ENCODE measurements around the gene C1GALT1. TPM values are rescaled to one million over a fixed set of nuclear protein-coding genes. Genes with fewer than 3 reads are reported as not detected.
"Not testable (repeated sequence)": the region's sequence is repeated elsewhere in the genome, so short reads cannot be mapped to it uniquely, and the experiment has no call there.

The C1GALT1 gene
- total RNA-seq, 1 donor from 2014 or later = 33.7 TPM

DNA sequence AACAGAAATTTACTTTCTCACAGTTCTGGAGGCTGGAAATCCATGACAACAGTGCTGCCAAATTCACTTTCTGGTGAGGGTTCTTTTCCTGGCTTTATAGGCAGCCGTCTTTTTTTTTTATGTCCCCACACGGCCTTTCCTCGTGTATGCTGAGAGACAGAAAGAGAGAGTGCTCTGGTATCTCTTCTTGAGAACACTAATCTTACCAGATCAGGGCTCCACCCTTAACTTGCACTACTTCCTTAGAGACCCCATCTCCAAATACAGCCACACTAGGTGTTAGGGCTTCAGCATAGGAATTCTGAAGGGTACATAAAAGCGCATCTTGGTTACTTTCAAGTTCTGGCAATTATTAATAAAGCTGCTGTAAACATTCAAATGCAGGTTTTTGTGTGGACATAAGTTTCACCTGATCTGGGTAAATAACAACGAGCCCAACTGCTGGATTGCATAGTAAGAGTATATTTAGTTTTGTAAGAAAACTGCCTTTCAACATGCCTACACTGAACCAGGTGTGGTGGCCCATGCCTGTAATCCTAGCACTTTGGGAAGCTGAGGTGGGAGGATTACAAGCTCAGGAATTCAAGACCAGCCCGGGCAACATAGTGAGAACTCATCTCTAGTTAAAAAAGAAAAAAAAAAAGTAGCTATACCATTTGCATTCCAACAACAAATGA, 8.2 kb upstream of the C1GALT1 start:
- no peak for ATAC-seq

DNA sequence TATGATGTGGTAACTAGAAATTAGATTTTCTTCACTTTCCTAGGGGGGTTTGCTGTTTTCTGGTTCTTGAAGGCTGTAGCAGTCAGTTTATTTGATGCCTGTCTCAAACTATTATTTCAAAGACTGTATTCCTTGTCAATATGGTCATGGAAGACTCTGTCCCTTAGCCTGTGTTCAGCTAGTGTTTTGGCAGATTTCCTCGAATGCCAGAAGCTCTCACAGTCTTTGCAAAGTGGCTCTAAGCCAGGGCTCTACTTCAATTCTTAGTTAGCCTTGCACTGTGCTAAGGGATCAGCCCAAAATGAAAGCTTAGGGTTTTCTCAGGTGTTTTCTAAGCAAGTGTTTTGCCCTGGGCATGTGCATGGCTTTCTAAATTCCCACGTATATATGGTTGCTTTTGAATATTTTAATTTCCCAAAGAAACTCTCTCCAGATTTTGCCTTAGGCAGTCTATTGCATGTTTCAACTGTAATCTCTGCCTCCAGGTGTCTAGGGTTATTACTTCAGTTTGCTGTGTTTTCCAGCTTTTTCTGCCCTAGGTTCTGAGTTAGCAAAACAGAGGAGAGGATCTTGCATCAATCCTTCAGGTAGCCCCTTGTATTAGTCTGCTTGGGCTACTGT, 7.2 kb upstream of the C1GALT1 start:
- ATAC-seq = no peak

DNA sequence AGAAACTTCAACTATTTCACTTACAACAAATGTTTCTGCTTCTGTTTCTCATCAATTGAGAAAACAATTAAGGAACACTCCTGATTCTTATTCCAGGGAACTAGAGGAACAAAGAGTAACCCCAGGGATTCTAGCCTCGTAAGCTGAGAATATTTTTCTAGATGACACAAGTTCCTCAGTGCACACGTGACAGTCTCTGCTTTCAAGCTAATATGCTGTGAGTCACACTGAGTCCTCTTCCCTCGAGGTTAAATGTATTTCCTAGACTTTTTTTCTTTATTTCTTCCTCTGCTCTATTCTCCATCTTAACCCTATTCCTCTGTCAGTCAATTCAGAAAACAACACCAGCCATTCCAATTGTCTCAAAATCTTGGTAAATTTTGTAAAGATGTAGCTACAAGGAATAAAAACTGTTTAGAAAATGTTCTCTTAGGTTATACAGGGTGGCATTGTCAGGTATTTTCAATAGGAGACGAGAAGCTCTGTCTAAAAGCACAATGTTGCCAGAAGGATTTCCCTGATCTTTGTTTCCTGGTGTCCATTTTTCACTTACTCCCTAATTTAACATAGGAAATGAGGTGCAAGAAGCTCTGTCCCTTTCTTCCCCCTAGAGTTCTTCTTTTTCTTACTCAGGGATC, 5.8 kb upstream of the C1GALT1 start:
- peak; percentile 88 for ATAC-seq

DNA sequence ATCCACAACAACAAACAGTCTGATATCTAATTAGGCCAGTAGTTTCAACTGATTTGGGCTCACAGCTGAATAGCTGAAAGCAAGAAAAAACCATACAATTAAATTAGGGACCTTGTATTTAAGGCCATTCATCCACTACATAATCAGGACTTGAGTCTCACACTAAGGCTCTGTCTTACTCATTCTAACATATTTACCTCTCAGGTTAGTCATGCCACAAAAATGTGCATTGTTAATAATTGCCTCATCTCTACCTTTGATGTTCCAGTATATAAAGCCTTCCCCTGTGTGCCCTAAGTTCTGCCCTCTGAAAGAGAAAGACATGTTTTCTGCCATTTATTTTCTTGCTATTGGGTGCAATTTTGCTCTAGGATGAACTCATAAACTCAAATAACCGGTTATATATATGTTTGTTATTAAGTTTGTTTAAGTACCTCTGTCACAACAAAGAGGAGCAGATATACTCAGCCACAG, 5.3 kb upstream of the C1GALT1 start:
- ATAC-seq = peak; percentile 88

DNA sequence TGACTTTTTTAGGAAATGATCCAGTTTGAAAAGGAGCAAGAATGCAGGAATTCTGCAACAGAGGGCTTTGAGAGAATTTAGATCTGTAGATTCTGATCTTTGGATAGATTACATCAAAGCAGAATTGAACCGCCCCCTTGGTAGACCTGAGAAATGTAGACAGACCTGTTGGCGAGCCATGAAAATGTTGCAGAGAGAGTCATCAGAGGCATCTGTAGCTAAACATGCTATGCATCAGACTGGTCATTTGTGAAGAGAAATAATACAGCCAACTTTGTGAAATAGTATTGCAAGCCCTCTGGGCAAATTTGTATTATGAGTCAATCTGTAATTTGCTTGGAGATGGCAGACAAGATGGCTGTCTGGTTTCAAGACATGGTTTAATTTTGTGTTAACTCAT, 4.3 kb upstream of the C1GALT1 start:
- no peak for ATAC-seq

DNA sequence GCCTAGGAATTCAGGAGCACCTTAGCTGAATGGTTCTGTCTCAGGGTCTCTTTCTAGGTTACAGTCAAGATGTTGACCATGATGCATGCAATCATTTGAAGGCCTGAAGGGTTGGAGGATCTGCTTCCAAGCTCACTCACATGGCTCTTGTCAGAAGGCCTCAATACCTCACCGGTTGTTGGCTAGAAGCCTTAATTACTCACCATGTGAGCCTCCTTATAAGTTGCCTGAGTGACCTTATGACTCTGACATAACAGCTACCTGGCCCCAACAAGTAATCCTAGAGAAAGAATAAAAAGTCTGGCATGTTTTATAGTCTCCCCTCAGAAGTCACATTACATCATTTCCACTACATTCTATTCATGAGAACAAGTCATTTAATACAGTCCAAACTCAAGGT, 3.4 kb upstream of the C1GALT1 start:
- ATAC-seq = no peak

DNA sequence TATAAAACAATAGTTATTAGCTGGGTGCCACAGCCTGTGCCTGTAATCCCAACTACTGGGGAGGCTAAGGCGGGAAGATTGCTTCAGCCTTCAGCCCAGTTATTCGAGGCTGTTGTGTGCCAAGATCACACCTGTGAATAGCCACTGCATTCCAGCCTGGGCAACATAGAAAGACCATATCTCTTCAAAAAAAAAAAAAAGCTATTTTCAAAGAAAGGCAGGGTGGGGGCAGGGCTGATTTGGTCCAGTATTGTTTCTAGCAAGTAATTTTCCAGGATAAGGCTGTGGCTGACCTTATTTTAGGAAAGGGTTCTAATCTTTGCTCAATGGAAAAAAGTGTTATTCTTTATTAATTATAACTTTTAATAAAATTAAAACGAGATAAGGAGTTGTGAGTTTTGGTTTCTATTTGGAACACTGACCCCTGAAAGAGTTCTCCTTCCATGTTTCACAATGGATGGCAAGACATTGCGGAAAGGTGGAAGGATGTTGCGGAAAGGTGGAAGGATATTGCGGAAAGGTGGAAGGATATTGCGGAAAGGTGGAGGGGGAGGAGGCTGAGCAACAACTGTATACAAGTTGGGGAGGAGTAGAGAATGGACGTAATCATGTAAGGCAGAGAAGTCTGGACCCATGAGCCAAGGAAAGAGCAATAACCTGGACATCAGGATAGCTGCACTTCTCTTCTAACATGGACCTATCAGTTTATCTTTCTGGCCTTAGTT, 1.5 kb upstream of the C1GALT1 start:
- ATAC-seq = no peak

DNA sequence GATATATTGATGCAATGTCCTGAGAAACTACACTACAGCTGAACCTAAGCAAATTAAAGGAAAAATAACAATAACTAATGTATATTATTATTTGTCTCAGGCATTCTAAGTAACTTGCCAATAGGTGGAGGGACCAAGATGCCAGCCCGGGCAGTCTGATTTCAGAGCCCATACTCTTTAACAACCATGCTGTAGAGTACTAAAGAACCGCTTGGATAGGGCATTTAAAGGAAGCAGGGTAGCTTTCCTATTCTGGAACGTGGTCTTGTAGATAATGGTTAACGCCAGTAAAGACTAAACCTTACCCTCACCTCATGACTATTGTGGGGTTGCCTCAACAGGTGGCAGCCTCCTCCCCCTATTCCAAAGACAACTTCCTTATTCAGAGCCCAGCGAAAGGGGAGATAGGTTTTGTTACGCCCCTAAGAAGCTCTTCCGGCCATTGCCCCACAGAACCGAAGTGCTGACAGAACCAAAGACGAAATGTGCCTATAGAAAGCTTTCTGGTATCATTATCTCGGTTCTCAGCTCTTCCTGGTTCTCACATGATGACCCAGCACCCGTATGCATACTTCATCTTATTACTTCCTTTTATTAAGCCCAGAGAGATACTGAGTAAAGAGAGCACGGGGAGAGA, 707 bp upstream of the C1GALT1 start:
- ATAC-seq = peak; percentile 31

DNA sequence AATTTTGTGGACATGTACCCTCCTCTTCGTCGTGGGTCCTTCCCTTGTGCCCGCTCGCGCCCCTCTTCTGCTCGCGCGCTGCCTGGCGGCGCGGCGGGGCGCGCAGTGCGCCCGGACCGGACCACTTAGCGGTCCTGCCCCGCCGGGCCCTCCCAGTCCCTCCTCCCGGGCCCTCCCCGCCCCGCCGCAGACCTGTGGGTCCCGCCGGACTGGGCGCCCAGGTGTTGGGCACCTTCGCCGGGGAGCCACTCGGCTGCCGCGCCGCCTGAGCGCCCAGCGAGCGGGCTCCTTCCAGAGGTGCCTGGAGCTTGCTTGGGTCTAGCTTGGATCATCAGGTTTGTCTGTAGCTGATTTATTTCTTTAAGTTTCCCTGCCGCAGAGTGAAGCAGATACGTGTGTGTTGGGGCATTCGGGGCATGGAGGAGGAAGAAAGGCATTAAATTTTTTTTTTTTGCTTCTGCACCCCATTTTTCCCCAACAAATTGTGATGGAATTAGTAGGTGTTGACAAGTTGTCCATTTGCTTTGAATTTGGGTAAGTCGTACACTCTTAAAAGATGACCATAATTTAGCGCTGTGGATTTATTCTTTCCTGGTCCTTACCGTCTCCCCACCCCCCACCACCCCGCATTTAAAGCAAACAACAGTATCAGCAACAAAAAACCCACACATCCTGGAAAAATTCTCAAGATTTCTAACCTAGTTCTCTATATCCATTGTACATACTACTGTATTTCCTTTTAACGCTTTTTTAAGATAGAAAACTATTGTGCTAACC, 905 bp downstream of the C1GALT1 start:
- ATAC-seq = peak; percentile 70

DNA sequence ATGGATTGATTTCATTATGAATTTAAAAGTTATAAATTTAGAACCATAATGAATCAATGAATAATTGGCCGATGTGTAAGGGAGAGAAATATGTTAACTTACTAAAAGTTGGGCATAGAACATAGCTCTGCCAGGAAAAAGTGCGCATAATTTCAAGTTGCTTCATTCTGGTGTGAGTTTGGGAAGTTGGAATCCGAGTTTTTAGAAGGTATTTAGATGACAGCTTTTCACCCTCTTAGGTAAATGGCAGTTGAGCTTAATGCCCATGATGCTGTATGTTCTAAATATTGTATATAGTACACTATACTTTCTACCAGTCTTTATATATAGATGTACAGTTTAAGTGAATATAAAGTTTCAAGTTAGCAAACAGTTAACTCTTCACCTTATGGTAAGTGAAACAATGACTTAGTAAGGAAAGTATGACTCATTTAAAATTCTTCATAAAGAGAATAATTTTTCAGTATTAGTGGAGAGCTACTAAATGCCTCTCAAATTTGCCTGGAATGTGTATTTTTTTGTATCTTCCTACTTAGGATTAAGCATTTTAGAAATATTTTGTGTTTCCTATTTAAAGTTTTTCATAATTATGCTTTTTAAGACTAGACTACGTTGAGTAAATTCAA, 1.6 kb downstream of the C1GALT1 start:
- ATAC-seq = no peak

DNA sequence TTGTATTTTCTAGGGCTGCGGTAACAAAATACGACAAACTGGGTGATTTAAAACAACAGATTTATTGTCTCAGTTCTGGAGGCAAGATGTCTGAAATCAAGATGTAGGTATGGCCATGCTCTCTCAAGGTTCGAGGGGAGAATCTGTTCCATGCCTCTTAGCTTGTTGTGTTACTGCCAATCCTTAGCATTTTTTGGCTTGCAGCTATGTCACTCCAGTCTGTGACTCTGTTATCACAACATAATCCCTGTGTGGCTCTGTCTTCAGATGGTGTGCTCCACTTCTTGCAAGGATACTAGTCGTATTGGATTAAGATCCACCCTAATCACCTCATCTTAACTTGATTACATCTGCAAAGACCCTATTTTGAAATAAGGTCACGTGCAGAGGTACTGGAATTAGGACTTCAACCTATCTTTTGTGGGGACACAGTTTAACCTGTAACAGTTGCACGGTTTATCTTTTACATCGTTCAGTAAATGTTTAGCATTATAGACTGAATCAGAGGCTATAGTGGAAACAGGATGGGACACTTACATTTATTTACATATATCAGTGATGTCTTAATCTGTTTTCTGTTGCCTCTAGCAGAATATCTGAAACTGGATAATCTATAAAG, 3.1 kb downstream of the C1GALT1 start:
- no peak for ATAC-seq

DNA sequence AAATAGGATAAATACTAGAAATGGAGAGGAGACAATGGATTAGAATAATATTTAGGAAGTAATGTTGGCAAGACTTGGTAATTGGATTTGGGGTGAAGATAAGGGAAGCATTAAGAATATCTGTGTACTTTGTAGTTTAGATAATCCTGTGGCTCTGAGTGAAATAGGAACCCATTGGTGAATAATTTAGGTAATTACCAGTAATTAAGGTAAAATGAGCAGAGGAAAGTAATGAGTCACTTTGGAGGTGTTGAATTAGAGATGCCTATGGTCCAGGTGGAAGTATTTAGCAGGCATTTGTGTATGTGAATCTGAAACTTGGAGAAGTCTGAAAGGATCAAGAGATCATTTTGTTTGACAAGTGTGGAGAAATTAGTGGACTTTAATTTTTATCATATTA, 5.7 kb downstream of the C1GALT1 start:
- ATAC-seq = no peak

DNA sequence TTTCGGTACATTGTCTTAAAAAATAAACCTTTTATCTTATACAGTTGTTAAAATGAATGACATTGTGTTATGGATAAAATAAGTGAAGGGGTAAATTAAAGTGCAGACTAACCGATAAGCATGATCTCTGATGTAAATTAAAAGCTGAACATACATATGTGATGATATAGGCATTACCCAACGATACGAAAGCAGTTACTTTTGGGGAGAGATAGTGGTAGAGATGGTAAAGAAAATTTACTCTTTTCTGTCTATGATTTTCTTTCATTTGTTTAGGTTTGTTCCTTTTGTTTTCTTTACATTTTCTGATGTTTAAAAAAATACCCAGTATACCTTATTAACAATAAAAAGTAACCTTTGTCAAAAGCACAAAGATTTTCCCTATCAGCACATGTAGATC, 6.4 kb downstream of the C1GALT1 start:
- no peak for ATAC-seq

DNA sequence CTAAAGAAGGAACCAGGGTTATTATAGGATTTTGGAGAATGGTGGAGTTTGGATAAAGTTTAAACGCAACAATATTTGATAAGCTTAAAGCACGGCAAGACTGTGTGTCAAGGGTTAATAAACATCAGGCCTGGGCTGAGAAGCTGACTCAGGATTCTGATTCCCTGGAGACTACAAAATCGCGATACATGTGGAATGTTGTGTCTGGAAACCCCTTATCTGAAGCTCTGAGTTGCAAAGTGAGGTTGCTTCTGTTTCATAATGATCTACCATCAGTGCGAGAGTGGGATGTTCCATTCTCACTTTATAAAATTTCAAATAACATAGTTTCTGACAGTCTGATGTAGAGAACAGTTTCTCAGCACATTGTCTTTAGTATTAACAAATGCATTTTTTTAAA, 7.8 kb downstream of the C1GALT1 start:
- ATAC-seq = no peak

DNA sequence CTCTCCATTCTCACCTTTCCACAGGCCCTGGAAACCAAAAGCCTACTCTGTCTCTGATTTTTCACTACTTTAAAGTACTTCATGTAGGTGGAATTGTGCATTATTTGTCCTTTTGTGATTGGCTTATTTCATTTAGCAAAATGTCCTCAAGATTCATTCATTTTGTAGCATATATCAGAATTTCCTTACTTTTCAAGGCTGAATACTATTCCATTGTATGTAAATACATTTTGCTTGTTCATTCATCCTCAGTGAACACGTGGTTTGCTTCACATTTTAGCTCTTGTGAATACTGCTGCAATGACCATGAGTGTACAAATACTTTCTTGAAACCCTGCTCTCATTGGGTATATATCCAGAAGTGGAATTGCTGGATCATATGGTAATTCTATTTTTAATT, 8.8 kb downstream of the C1GALT1 start:
- no peak for ATAC-seq

DNA sequence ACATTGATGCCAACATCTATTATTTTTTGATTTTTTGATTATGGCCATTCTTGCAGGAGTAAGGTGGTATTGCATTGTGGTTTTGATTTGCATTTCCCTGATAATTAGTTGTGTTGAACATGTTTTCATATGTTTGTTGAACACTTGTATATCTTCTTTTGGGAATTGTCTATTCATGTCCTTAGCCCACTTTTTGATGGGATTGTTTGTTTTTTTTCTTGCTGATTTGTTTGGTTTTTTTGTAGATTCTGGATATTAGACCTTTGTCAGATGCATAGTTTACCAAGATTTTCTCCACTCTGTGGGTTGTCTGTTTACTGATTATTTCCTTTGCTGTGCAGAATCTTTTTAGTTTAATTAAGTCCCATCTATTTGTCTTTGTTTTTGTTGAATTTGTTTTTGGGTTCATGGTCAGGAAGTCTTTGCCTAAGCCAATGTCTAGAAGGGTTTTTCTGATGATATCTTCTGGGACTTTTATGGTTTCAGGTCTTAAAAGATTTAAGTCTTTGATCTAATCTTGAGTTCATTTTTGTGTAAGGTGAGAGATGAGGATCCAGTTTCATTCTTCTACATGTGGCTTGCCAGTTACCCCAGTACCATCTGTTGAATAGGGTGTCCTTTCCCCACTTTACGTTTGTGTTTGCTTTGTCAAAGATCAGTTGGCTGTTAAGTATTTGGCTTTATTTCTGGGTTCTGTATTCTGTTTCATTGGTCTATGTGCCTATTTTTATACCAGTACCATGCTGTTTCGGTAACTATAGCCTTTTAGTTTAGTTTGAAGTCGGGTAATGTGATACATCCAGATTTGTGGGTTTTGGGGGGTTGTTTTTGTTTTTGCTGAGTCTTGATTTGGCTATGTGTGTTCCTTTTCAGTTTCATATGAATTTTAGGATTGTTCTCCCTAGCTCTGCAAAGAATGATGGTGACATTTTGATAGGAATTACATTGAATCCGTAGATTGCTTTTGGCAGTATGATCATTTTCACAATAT, 10.7 kb downstream of the C1GALT1 start:
- not testable (repeated sequence) for ATAC-seq

DNA sequence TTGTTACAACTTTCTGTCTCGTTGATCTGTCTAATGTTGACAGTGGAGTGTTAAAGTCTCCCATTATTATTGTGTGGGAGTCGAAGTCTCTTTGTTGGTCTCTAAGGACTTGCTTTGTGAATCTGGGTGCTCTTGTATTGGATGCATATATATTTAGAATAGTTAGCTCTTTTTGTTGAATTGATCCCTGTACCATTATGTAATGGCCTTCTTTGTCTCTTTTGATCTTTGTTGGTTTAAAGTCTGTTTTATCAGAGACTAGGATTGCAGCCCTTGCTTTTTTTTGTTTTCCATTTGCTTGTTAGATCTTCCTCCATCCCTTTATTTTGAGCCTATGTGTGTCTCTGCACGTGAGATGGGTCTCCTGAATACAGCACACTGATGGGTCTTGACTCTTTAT, 17.2 kb downstream of the C1GALT1 start:
- not testable (repeated sequence) for ATAC-seq

DNA sequence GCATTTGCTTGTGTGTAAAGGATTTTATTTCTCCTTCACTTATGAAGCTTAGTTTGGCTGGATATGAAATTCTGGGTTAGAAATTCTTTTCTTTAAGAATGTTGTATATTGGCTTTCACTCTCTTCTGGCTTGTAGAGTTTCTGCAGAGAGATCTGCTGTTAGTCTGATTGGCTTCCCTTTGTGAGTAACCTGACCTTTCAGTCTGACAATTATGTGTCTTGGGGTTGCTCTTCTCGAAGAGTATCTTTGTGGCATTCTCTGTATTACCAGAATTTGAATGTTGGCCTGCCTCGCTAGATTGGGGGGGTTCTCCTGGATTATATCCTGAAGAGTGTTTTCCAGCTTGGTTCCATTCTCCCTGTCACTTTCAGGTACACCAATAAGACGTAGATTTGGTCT, 17.9 kb downstream of the C1GALT1 start:
- ATAC-seq = not testable (repeated sequence)

DNA sequence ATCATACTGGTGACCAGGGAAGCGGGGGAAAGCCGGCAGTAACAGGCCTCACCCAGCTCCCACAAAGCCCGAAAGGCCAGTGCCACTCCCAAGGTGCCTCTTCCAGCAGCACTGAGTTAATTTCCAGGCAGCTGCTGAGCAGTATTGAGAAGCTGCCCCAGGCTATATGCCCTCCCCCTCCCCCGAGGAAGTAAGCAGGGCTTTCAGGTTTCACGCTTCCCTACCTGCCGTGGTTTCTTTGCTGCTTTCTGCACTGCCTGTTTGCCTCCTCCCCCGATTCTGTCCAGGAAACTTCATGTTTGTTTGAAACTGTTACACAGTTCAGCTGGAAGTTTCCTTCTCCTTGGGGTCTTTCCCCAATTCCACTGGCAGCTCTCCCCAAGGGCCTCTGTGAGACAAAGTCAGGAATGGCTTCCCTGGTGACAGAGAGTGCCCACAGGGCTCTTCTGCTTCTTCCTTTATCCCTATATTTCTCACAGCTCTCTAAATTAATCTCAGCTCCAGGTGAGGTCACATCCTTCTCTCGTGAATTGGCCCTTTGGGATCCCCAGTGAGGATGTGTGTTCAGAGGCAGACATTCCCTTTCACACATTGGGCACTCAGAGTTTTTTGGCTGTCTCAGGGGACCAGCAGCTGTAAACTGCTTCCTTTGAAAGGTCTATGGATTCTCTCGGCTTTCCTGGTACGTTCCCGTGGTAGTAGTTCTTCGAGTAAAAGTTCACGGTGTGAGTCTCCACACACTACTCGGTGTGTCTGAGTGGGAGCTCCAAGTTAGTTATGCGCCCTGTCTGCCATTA, 19.4 kb downstream of the C1GALT1 start:
- ATAC-seq = peak; percentile 99

All from esophagus mucosa (tissue), 1 donor.